DMS79 (cell line): ENCODE data around the gene TWF2.
A peak's percentile ranks its signal among the peaks of the same experiment; 100 is the strongest.

ENCODE experiments used
- DNase-seq: peaks from one replicate; lab custom pipeline; 2025; lab: John Stamatoyannopoulos, UW

Gene TWF2

GRCh38 chr3:52222319-52223221, 16.4 kb downstream of the TWF2 start:
- no peak for DNase-seq

- DNase-seq: no peak
Measured at GRCh38 chr3:52221563-52222318, 17.2 kb downstream of the TWF2 start.

GRCh38 chr3:52221141-52221562, 17.8 kb downstream of the TWF2 start:
- no peak for DNase-seq

GRCh38 chr3:52220380-52221026, 18.5 kb downstream of the TWF2 start:
- DNase-seq: peak; percentile 38

- no peak for DNase-seq
Measured at GRCh38 chr3:52218937-52219650, 19.9 kb downstream of the TWF2 start.

- no peak for DNase-seq
Measured at GRCh38 chr3:52218454-52218853, 20.5 kb downstream of the TWF2 start.

GRCh38 chr3:52218026-52218425, 20.9 kb downstream of the TWF2 start:
- no peak for DNase-seq

- DNase-seq: no peak
Measured at GRCh38 chr3:52217409-52217805, 21.6 kb downstream of the TWF2 start.

GRCh38 chr3:52216585-52217408, 22.2 kb downstream of the TWF2 start:
- no peak for DNase-seq

GRCh38 chr3:52215351-52215750, 23.6 kb downstream of the TWF2 start:
- DNase-seq: no peak

- DNase-seq: no peak
Measured at GRCh38 chr3:52213901-52214300, 25.1 kb downstream of the TWF2 start.

- no peak for DNase-seq
Measured at GRCh38 chr3:52213005-52213404, 26.0 kb downstream of the TWF2 start.

- DNase-seq: no peak
Measured at GRCh38 chr3:52211268-52211891, 27.6 kb downstream of the TWF2 start.

- DNase-seq: no peak
Measured at GRCh38 chr3:52210550-52211046, 28.4 kb downstream of the TWF2 start.

GRCh38 chr3:52210037-52210436, 28.9 kb downstream of the TWF2 start:
- DNase-seq: no peak

GRCh38 chr3:52208556-52208955, 30.4 kb downstream of the TWF2 start:
- DNase-seq: no peak

GRCh38 chr3:52205727-52206372, 33.1 kb downstream of the TWF2 start:
- no peak for DNase-seq

GRCh38 chr3:52204337-52205073, 34.5 kb downstream of the TWF2 start:
- peak; percentile 46 for DNase-seq

GRCh38 chr3:52203701-52204100, 35.3 kb downstream of the TWF2 start:
- DNase-seq: no peak
